ENCODE measurements around the gene PSMC3. TPM values are rescaled to one million over a fixed set of nuclear protein-coding genes. Genes with fewer than 3 reads are reported as not detected.
A peak's percentile ranks its signal among the peaks of the same experiment; 100 is the strongest.

PSMC3 gene
- total RNA-seq, 1 donor from 2014 or later = 130 TPM

- H2AFZ ChIP-seq (ENCODE audit: low read depth, low read length) = peak within 1 kb of the TSS; percentile 76
- H3K79me2 ChIP-seq (ENCODE audit: insufficient read depth, low read length) = peaks cover 43% of the 10 kb centered on the region
- Mint-ChIP-seq H3K4me3 (ENCODE audit: unreplicated experiment) (peak within 1 kb of the TSS; percentile 92), H3K27ac (ENCODE audit: unreplicated experiment) (peak within 1 kb of the TSS; percentile 96), H3K9me3 (ENCODE audit: unreplicated experiment) (no peaks in the 10 kb centered on the region), H3K4me1 (ENCODE audit: low read depth, unreplicated experiment) (peaks cover 12% of the 10 kb centered on the region), H3K27me3 (ENCODE audit: low read depth, unreplicated experiment) (no peaks in the 10 kb centered on the region), H3K36me3 (ENCODE audit: low read depth, unreplicated experiment) (no peaks in the 10 kb centered on the region)
- H3K4me3 ChIP-seq (ENCODE audit: insufficient read depth, low read depth, low read length) = peak within 1 kb of the TSS; percentile 93
- peak; percentile 91 for DNase-seq (ENCODE audit: low read depth)
- H3K9ac ChIP-seq (ENCODE audit: low read length) = peak within 1 kb of the TSS; percentile 100
- H3K4me2 ChIP-seq (ENCODE audit: low read length) = peak within 1 kb of the TSS; percentile 100
- FAIRE-seq = no peak
- H3K27ac ChIP-seq (ENCODE audit: low read depth, low read length) = peak within 1 kb of the TSS; percentile 96
- no peaks in the 10 kb centered on the region for H3K27me3 ChIP-seq (ENCODE audit: insufficient read depth, low read length)
- H4K20me1 ChIP-seq (ENCODE audit: insufficient read depth, low read length) = peaks cover 28% of the 10 kb centered on the region
- H3K9me3 ChIP-seq (ENCODE audit: insufficient read depth, low read depth, low read length) = no peaks in the 10 kb centered on the region
- TF ChIP-seq CTCF (IDR thresholded peaks at IDR 0.05; ENCODE audit: insufficient read depth, low read depth, low read length) (peak; percentile 39), EZH2 (IDR thresholded peaks at IDR 0.05; ENCODE audit: insufficient read depth, low read length) (no peak)
- H3K36me3 ChIP-seq (ENCODE audit: insufficient read depth, low read length) = peaks cover 9% of the 10 kb centered on the region
- H3K4me1 ChIP-seq (ENCODE audit: insufficient read depth, low read length) = peaks cover 27% of the 10 kb centered on the region
Measured at GRCh38 chr11:47407746-47408590, 18.3 kb downstream of the PSMC3 start, which contains the start of gene SLC39A13. SLC39A13 (plus strand) TSS chr11:47408590; CDS start chr11:47410095, 1,505 bp downstream.

DNA sequence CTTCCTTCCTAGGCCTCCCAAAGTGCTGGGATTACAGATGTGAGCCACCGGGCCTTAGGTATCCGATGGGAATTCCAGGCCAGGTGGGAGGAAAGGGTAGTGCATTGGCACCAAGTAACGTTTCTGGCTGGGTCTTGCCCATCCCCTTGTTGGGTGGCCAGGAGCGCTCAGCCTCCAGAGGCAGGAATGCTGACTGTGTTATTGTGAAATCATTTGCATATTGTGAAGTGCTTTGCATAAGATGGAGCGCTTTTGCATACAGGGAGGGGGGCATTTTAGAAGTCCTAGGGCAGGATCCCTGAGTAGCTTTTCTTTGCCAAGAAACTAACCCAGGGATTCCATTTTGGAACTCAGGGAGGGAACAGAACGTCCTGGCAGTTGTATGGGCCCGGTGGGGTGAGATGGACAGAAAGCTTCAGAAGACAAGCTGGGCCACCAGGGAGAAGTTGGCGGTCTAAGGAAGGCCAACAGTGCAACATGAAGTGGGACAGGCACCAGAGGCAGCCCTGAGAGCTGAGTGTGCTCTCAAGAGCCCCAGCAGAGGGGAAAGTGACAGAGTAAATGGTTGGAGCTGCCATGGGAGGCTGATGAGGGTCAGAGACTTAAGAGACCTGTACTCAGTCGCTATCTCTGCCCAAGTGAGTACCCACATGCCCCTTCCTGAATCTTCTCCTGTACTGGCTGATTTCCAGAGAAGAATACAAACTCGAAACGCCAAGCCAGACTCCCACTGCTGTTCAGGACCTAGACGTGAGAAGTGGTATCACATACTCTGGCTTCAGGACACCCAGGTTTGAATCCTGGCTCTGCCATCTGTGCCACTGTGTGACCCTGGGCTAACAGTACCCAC, 19.1 kb downstream of the PSMC3 start:
- Histone ChIP-seq H3K4me3 (ENCODE audit: insufficient read depth, low read depth, low read length) (peak overlapping the region; percentile 68), H3K27me3 (ENCODE audit: insufficient read depth, low read length) (no peaks in the 10 kb centered on the region), H3K36me3 (ENCODE audit: insufficient read depth, low read length) (peaks cover 7% of the 10 kb centered on the region), H2AFZ (ENCODE audit: low read depth, low read length) (peak overlapping the region; percentile 76), H3K79me2 (ENCODE audit: insufficient read depth, low read length) (peaks cover 38% of the 10 kb centered on the region), H4K20me1 (ENCODE audit: insufficient read depth, low read length) (peaks cover 24% of the 10 kb centered on the region), H3K27ac (ENCODE audit: low read depth, low read length) (peak overlapping the region; percentile 86), H3K9ac (ENCODE audit: low read length) (peak overlapping the region; percentile 87), H3K9me3 (ENCODE audit: insufficient read depth, low read depth, low read length) (no peaks in the 10 kb centered on the region), H3K4me1 (ENCODE audit: insufficient read depth, low read length) (peaks cover 27% of the 10 kb centered on the region), H3K4me2 (ENCODE audit: low read length) (peak overlapping the region; percentile 90)
- FAIRE-seq (no peak), DNase-seq (ENCODE audit: low read depth) (no peak)
- Mint-ChIP-seq H3K27me3 (ENCODE audit: low read depth, unreplicated experiment) (no peaks in the 10 kb centered on the region), H3K27ac (ENCODE audit: unreplicated experiment) (peak overlapping the region; percentile 96), H3K36me3 (ENCODE audit: low read depth, unreplicated experiment) (no peaks in the 10 kb centered on the region), H3K4me3 (ENCODE audit: unreplicated experiment) (peak overlapping the region; percentile 90), H3K4me1 (ENCODE audit: low read depth, unreplicated experiment) (peaks cover 12% of the 10 kb centered on the region), H3K9me3 (ENCODE audit: unreplicated experiment) (no peaks in the 10 kb centered on the region)
- TF ChIP-seq CTCF (IDR thresholded peaks at IDR 0.05; ENCODE audit: insufficient read depth, low read depth, low read length) = no peak
- TF ChIP-seq EZH2 (IDR thresholded peaks at IDR 0.05; ENCODE audit: insufficient read depth, low read length) = no peak

Measured in astrocyte (in vitro differentiated cells and primary cell).